Left ventricle myocardium inferior (tissue), 1 donor: Measurements from ENCODE around the gene HDAC2. TPM values are rescaled to one million over a fixed set of nuclear protein-coding genes. Genes with fewer than 3 reads are reported as not detected.
"Not testable (repeated sequence)": the region's sequence is repeated elsewhere in the genome, so short reads cannot be mapped to it uniquely, and the experiment has no call there.

Experiments used
- DNase-seq: peaks from one replicate; pipeline ENCODE4 v3.0.0-alpha.2; 2020
- H3K27ac ChIP-seq: fragments of 200-600 bp; replicated peaks from 2 replicates; pipeline ENCODE4 v1.8.0; 2021
- H3K27me3 ChIP-seq: fragments of 200-600 bp; 2 replicates; pipeline ENCODE4 v1.8.0; 2021; ENCODE audit warnings: low read depth
- H3K36me3 ChIP-seq: fragments of 200-600 bp; 2 replicates; pipeline ENCODE4 v1.8.0; 2021
- H3K4me1 ChIP-seq: fragments of 200-600 bp; 2 replicates; pipeline ENCODE4 v1.8.0; 2021
- H3K4me3 ChIP-seq: fragments of 200-600 bp; 2 replicates; pipeline ENCODE4 v1.8.0; 2021; ENCODE audit warnings: mild to moderate bottlenecking, moderate library complexity
- H3K9me3 ChIP-seq: fragments of 200-600 bp; replicated peaks from 2 replicates; pipeline ENCODE4 v1.8.0; 2021
- CTCF ChIP-seq: fragments of 200-600 bp; IDR thresholded peaks from 2 replicates; pipeline ENCODE4 v1.8.0; 2021; ENCODE audit warnings: antibody characterized with exemption, mild to moderate bottlenecking, borderline replicate concordance
- intact Hi-C: fragments of 100-400 bp; cut with micrococcal nuclease; formaldehyde crosslinking; loops from one replicate; pipeline ENCODE4 v1.11.0; 2022
- total RNA-seq: library from RNA; stranded (reverse); fragmentation: NEBNext Ultra II Directional; extraction: Animal tissue kit (Norgen Biotek cat#: 25700); gene quantifications from one replicate; pipeline ENCODE4 v1.2.1, GENCODE V29; 2021
- donor health status: DM: no; HTN: yes; CAD: no; lungs with severe emphysema.

Gene HDAC2
- total RNA-seq, 1 donor from 2014 or later: 44.3 TPM

GRCh38 chr6:113924312-113924723 is 46.6 kb downstream of the HDAC2 start:
- intact Hi-C loops: no loop called here
- TF ChIP-seq CTCF: no peak

GRCh38 chr6:113923526-113923925 is 47.4 kb downstream of the HDAC2 start:
- H3K27me3 ChIP-seq: no peaks in the 10 kb centered on the region
- peaks cover under 1% of the 10 kb centered on the region for H3K36me3 ChIP-seq
- peak overlapping the region; percentile 77 for H3K27ac ChIP-seq
- intact Hi-C loops: no loop called here
- DNase-seq: no peak
- TF ChIP-seq CTCF: no peak
- peaks cover 5% of the 10 kb centered on the region for H3K9me3 ChIP-seq
- no peak overlapping the region for H3K4me3 ChIP-seq
- H3K4me1 ChIP-seq: peaks cover 50% of the 10 kb centered on the region

More at GRCh38 chr6:113924312-113924723, 46.6 kb downstream of the HDAC2 start:
- Histone ChIP-seq H3K27me3 (no peaks in the 10 kb centered on the region), H3K27ac (peak overlapping the region; percentile 77), H3K4me1 (peaks cover 50% of the 10 kb centered on the region), H3K36me3 (peaks cover 8% of the 10 kb centered on the region), H3K4me3 (no peak overlapping the region), H3K9me3 (peaks cover 12% of the 10 kb centered on the region)
- DNase-seq: no peak

GRCh38 chr6:113921299-113921904 is 49.5 kb downstream of the HDAC2 start:
- intact Hi-C loops: no loop called here
- no peak for TF ChIP-seq CTCF
- H3K4me1 ChIP-seq: peaks cover 43% of the 10 kb centered on the region
- H3K9me3 ChIP-seq: no peaks in the 10 kb centered on the region
- H3K27me3 ChIP-seq: no peaks in the 10 kb centered on the region
- H3K27ac ChIP-seq: peak overlapping the region; percentile 77
- no peaks in the 10 kb centered on the region for H3K36me3 ChIP-seq
- no peak overlapping the region for H3K4me3 ChIP-seq
- no peak for DNase-seq

- Histone ChIP-seq H3K27me3 (no peaks in the 10 kb centered on the region), H3K9me3 (no peaks in the 10 kb centered on the region), H3K27ac (peak overlapping the region; percentile 77), H3K4me1 (peaks cover 43% of the 10 kb centered on the region), H3K4me3 (no peak overlapping the region), H3K36me3 (no peaks in the 10 kb centered on the region)
- DNase-seq: no peak
- intact Hi-C loops: no loop called here
- TF ChIP-seq CTCF: no peak
Measured at GRCh38 chr6:113920663-113921267, 50.2 kb downstream of the HDAC2 start.

- H3K27me3 ChIP-seq, H3K4me1 ChIP-seq, H3K36me3 ChIP-seq, H3K27ac ChIP-seq, H3K9me3 ChIP-seq, H3K4me3 ChIP-seq, DNase-seq: not testable (repeated sequence)
- intact Hi-C loops: loop anchor here (10.0 kb wide), 1 partner anchor 45 kb away; no protein-coding TSS in a partner anchor
Measured at GRCh38 chr6:113910285-113910684, 60.7 kb downstream of the HDAC2 start.

- no peak overlapping the region for H3K27ac ChIP-seq
- no peaks in the 10 kb centered on the region for H3K9me3 ChIP-seq
- TF ChIP-seq CTCF: peak; percentile 80
- no peaks in the 10 kb centered on the region for H3K36me3 ChIP-seq
- H3K4me3 ChIP-seq: no peak overlapping the region
- intact Hi-C loops: no loop called here
- DNase-seq: no peak
- no peaks in the 10 kb centered on the region for H3K27me3 ChIP-seq
- peaks cover 4% of the 10 kb centered on the region for H3K4me1 ChIP-seq
Measured at GRCh38 chr6:113909224-113909856, 61.6 kb downstream of the HDAC2 start.
